Measurements from ENCODE around the gene EML5.

DNA sequence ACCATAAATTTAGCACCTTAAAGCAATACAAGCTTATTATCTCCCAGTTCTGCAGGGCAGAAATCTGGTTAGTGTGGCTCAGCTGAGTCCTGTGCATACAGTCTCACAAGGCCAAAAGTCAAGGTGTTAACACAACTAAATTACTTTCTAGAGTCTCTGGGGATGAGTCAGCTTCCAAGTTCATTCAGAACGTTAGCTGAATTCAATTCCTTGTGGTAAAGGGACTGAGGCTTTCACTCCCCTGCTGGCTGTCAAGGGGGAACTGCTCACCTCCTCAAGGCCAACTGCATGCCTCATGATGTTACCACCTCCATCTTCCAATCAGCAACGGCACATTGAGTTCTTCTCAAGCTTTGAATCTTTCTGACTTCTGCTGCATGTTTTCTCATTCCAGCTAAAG is 27.6 kb downstream of the EML5 start:
- TF ChIP-seq, protein P1, sequence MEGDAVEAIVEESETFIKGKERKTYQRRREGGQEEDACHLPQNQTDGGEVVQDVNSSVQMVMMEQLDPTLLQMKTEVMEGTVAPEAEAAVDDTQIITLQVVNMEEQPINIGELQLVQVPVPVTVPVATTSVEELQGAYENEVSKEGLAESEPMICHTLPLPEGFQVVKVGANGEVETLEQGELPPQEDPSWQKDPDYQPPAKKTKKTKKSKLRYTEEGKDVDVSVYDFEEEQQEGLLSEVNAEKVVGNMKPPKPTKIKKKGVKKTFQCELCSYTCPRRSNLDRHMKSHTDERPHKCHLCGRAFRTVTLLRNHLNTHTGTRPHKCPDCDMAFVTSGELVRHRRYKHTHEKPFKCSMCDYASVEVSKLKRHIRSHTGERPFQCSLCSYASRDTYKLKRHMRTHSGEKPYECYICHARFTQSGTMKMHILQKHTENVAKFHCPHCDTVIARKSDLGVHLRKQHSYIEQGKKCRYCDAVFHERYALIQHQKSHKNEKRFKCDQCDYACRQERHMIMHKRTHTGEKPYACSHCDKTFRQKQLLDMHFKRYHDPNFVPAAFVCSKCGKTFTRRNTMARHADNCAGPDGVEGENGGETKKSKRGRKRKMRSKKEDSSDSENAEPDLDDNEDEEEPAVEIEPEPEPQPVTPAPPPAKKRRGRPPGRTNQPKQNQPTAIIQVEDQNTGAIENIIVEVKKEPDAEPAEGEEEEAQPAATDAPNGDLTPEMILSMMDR (IDR thresholded peaks at IDR 0.05 in 2 of 3, conservative IDR thresholded peaks at IDR 0.05 in 1 of 3; ENCODE audit: borderline replicate concordance in 1 of 3, insufficient read depth in 1 of 3, low read depth in 2 of 3, low read length in 2 of 3) = no peak
- TF ChIP-seq YY1 (IDR thresholded peaks at IDR 0.05; ENCODE audit: extremely low read depth, insufficient replicate concordance, low read depth, low read length) (no peak), SP1 (IDR thresholded peaks at IDR 0.05; ENCODE audit: low read depth) (no peak), POLR2A (IDR thresholded peaks at IDR 0.05; ENCODE audit: borderline replicate concordance, extremely low read depth, insufficient read depth, insufficient read length) (no peak), ATF3 (IDR thresholded peaks at IDR 0.05) (no peak), RAD21 (IDR thresholded peaks at IDR 0.05; ENCODE audit: low read depth) (no peak), CEBPB (IDR thresholded peaks at IDR 0.05; ENCODE audit: low read depth) (no peak), REST (IDR thresholded peaks at IDR 0.05; ENCODE audit: low read depth) (no peak), ZBTB33 (IDR thresholded peaks at IDR 0.05; ENCODE audit: extremely low read depth, insufficient replicate concordance, low read length) (no peak), TCF7L2 (IDR thresholded peaks at IDR 0.05; ENCODE audit: borderline replicate concordance, extremely low read depth, insufficient read depth, insufficient read length) (no peak)
